GM19328 (cell line): ENCODE data around the gene ZNF398.
"Not testable (repeated sequence)": the region's sequence is repeated elsewhere in the genome, so short reads cannot be mapped to it uniquely, and the experiment has no call there.

Experiments
- ATAC-seq: cut with Tn5 transposase; IDR thresholded peaks from one replicate; pipeline ENCODE4 v1.9.1; 2021; ENCODE audit warnings: mild to moderate bottlenecking, moderate library complexity; ENCODE audit not compliant: unreplicated experiment

Gene ZNF398

DNA sequence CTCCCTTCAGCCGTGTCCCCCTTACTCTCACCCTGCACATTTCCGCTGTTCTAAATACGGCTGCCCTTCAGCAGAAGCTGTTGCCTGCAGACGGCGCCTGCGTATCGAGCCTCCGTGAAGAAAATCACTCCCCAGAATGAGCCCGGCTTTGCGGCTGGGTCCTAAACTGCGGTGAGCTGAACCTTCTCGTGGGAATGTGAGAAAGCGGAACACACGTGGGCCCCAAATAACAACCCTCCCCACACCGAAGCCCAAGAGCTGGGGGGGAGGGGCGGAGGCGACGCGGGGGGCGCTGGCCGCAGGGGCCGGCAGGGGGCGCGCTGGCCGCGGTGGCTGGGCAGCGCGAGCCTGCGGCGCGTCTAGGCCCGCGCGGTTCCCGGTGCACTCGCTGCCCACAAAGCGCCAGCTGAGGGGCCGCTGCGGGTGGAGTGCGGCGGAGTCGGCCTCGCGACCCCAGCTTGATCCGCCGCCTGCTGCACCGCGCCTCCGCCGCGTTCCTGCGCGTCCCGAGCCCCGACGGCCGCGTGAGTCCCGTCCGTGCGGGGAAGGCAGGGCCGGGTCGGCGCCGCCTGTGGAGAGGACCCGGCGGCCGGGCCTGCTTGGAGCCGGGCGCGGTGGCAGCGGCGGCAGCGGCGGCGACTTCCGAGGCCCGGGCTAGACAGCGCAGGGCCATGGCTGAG is at the start of gene ZNF398:
Gene ZNF398, plus strand, starts transcription at position 382 of the 680 bp plus-strand sequence. Its CDS starts 290 bp downstream, at position 672.
- peak; percentile 65 for ATAC-seq

- ATAC-seq = no peak
Measured at GRCh38 chr7:149099058-149099457, 48.2 kb upstream of the ZNF398 start.

GRCh38 chr7:149100821-149101220 is 46.4 kb upstream of the ZNF398 start:
- ATAC-seq = no peak

DNA sequence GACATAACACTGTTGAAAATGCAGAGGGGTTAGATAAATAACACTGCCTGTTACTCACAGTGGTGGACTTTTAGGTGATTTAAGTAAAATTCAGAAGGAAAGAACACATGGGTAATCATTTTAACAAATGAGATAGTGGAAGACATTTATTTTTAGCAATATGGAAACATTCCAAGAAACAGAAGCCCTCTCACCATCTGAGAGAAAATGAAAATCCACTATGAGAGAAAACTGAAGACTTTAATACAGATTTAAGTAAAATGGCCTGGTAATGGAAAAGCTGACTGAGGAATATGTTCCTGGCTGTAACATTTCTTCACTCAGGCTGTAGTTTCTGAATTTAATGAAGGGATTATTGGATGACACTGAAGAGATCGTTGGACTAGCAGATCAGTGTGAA is 44.6 kb upstream of the ZNF398 start:
- no peak for ATAC-seq

GRCh38 chr7:149103424-149103823 is 43.8 kb upstream of the ZNF398 start:
- ATAC-seq = no peak

DNA sequence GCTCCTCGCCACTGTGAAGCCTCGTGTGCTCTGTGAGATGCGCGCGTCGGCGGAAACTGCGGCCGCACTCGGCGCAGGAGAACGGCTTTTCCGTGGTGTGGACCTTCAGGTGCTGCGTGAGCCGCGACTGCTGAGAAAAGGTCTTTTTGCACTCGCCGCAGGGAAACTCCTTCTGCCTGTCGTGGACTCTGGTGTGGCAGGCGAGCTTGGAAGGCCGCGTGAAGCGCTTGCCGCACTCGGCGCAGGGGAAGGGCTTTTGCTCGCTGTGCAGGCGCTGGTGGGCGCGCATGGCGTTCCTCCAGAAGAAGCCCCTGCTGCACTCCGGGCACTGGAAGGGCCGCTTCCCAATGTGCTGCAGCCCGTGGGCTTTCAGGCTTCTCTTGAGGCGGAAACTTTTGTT is 43.0 kb upstream of the ZNF398 start:
- no peak for ATAC-seq

- ATAC-seq = no peak
Measured at GRCh38 chr7:149104749-149105148, 42.5 kb upstream of the ZNF398 start.

DNA sequence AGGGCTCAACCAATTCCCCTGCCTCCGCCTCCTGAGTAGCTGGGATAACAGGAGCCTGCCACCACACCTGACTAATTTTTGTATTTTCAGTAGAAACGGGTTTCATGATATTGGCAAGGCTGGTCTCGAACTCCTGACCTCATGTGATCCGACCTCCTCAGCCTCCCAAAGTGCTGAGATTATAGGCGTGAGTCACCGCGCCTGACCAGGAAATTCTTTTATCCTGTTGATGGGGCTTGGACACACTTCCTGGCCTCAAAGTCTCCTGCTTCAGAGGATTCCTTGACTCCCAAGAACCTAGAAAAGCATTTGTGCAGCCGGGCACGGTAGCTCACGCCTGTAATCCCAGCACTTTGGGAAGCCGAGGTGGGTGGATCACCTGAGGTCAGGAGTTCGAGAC is 37.3 kb upstream of the ZNF398 start:
- no peak for ATAC-seq

DNA sequence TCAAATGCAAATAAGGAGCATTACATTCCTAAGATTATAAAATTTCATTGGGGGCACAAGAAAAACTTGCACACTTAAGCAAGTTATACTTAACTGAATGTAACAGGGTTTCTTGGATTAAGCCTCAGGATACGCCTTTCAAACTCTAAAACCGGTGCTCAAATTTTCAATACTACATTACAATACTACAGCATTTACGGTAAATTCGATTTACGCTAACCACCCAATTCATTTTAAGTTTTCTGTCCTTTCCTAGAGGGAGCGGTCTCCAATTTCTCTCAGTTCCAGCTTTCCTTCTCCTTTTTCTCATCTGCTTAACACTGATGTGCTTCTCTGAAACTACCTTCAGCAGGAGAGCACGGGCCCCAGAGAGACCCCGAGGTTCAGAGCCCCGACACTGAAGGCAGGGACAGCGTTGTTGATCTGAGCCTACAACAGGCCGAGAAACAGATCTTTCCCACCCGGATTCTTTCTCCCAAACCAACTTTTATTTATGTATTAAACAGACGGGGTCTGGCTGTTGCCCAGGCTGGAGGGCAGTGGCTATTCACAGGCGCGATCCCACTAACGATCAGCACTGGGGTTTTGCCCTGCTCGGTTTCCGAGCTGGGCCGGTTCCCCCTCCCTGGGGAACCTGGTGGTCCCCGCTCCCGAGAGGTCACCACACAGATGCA is 21.9 kb upstream of the ZNF398 start:
- ATAC-seq = no peak

DNA sequence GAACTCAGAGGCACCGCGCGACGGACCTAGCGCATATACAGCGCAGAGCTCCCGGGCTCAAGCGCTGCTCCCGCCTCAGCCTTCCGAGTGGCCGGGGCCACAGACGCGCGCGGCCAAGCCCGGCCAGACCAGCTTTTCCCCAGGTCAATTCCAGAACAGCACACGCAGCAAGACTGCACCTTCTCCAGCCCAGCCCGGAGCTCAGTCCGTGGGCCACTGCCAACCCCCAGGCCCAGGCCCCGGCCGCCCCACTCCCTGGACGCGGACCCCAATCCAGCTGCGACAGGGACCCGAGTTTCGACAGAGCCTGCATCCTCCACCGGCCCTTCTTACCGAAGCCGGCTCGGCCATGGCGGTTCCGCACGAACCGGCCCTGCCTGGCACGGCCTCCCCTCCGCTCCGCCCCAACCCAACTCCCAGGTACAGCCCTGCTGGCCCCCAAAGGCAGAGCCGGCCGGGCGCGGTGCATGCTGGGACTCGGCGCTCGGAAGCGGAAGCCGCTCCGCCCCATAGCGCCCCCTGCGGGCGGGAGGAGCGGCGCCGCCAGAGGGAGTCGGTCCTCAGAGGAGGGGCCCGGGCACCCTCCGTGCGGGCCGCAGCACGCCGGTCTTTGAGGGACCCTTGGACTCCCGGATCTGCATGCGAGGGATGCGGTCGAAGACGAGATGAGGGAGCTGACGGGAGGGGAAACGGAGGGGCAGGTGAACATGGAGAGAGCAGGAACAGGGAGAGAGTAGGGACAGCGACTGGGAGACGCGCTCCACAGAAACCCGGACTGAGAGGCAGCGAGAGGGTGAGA is 21.2 kb upstream of the ZNF398 start, which contains the start of gene ZNF425:
Gene ZNF425, minus strand, starts transcription at position 462 of the 799 bp plus-strand sequence. Its CDS starts 111 bp downstream, at position 351.
- peak; percentile 83 for ATAC-seq

DNA sequence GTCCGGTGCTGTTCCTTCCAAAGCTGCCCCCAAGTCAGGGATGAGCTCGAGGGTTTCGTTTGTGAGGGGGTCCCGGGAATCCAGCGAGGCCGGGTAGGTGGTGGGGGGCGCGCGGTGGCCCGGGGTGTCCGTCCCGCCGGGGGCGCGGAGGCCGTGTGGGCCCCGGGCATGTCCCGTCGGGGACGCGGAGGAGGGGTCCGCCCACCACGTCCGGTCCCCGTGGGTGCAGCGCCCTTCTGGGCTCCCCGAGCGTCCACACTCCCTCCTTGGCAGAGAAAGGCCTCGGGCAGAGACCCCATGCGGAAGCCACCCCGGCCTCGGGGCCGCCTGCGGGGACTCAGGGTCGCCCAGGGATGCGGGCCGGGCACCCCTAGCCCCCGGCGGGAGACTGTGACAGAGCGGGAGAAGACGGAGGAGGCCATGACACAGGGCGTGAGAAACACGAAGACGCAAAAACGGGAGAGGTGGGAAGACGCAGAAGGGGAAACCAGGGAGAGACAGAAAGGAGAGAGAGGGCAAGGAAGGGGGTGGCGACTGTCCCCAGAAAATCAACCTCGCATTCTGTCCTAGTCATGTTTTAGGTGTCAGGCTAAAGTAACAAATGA is 20.5 kb upstream of the ZNF398 start:
- peak; percentile 24 for ATAC-seq

DNA sequence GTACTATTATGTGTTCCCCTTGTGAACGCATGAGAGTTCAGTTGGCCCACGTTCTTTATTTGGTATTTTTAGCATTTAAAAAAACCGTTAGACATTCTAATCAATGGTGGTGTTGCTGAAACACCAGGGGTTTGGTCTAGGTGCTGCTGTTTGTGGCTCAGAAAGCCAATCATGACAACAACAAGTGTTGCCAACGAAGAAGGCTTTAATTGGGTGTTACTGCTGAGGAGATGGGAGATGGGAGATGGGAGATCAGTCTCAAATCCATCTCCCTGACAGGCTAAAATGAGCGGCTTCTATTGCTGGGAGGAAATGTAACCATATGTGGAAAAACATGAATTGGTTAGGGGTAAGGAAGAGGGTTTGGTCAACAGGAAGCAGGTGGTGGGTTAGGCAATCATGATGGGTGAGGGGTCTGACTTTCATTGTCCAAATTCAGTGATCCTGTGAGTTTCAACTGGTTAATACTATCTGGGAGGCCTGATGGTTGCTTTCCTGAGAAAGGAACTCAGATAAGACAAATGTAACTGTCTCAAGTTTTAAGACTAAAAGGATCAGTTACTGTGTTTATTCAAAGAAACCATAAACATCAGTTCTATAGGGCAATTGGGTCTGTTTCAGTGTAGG is 16.6 kb upstream of the ZNF398 start:
- ATAC-seq = no peak

GRCh38 chr7:149133028-149133710 is 14.1 kb upstream of the ZNF398 start:
- no peak for ATAC-seq

DNA sequence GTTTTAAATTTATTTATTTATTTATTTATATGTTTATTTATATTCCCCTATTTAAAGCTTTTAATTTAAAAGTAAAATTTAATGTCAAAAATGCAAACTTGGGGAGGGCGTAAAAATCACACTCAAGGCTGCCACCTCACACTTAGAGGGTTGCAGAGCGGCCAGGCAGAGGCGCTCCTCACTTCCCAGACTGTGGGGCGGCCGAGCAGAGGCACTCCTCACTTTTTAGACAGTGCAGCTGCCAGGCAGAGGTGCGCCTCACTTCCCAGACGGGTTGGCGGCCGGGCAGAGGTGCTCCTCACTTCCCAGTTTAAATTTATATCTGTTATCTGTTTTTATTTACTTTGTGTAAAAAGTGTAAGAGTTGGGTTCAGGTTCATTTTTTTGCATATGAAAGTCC is 11.1 kb upstream of the ZNF398 start:
- no peak for ATAC-seq

DNA sequence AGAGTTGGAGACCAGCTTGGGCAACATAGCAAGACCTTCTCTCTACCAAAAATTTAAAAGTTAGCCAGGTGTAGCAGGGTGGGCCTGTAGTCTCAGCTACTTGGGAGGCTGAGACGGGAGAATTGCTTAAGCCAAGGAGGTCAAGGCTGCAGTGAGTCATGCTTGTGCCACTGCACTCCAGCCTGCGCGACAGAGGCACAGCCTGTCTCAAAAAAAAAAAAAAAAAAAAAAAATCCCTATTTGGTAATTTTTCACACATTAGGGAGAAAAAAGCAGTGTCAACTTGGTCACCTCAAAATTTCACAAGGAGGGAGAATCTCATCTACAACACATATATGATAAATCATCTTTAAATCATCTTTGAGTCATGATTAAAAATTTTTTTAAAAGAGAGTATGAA is 6.4 kb upstream of the ZNF398 start:
- no peak for ATAC-seq

DNA sequence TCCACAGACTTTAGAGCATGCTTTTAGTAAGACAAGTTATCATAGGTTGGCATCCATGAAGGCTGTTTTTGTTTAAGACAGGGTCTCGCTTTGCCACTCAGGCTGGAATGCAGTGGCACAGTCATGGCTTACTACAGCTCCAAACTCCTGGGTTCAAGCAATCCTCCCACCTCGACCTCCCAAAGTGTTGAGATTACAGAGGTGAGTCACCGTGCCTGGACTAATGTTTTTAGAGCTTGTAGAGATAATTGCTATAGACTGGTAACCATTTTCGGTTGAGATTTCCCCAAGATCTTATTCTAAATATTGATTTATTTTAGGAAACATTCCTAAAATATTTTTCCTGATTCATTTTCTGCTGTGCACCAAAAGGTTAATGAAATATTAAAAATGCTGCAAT is 5.4 kb upstream of the ZNF398 start:
- no peak for ATAC-seq

- not testable (repeated sequence) for ATAC-seq
Measured at GRCh38 chr7:149144436-149144922, 2.8 kb upstream of the ZNF398 start.

- no peak for ATAC-seq
Measured at GRCh38 chr7:149145031-149145845, 2.0 kb upstream of the ZNF398 start.
